Activated CD8-positive, alpha-beta T cell treated with anti-CD3 and anti-CD28 coated beads for 36 hours (primary cell): ENCODE results near the gene CSF2RB. TPM values are rescaled to one million over a fixed set of nuclear protein-coding genes. Genes with fewer than 3 reads are reported as not detected.

Source experiments
- ATAC-seq: fragments of 200-7000 bp; cut with Tn5 transposase; one replicate; pipeline ENCODE4 v1.10.0; 2021; ENCODE audit warnings: mild to moderate bottlenecking, moderate library complexity
- CTCF ChIA-PET: fragments of 350-600 bp; sonication (Branson Sonifier 250); formaldehyde crosslinking; loops from one replicate; lab custom pipeline; 2021; ENCODE audit warnings: antibody characterized with exemption; lab: Charles Lee
- POLR2A ChIA-PET: fragments of 350-600 bp; sonication (Branson Sonifier 250); formaldehyde crosslinking; loops from one replicate; lab custom pipeline; 2021; ENCODE audit warnings: antibody characterized with exemption; lab: Charles Lee
- DNase-seq: peaks from one replicate; pipeline ENCODE4 v3.0.0-alpha.2; 2020
- H3K27ac Mint-ChIP-seq: one replicate; pipeline ENCODE4 v1.8.0; 2021; ENCODE audit warnings: mild to moderate bottlenecking, mixed read lengths
- H3K27me3 Mint-ChIP-seq: one replicate; pipeline ENCODE4 v1.8.0; 2021; ENCODE audit warnings: mixed read lengths
- H3K36me3 Mint-ChIP-seq: one replicate; pipeline ENCODE4 v1.8.0; 2021; ENCODE audit warnings: low read depth, mixed read lengths
- H3K4me1 Mint-ChIP-seq: one replicate; pipeline ENCODE4 v1.8.0; 2021; ENCODE audit warnings: low read depth, mixed read lengths
- H3K4me3 Mint-ChIP-seq: one replicate; pipeline ENCODE4 v1.8.0; 2021; ENCODE audit warnings: mild to moderate bottlenecking, moderate library complexity, mixed read lengths
- H3K9me3 Mint-ChIP-seq: one replicate; pipeline ENCODE4 v1.8.0; 2021; ENCODE audit warnings: mixed read lengths
- CTCF ChIP-seq: fragments of 200-600 bp; IDR thresholded peaks from one replicate; pipeline ENCODE4 v1.8.0; 2022; ENCODE audit warnings: antibody characterized with exemption, mild to moderate bottlenecking
- intact Hi-C: fragments of 100-400 bp; cut with micrococcal nuclease; formaldehyde crosslinking; loops from one replicate; pipeline ENCODE4 v1.10.0; 2022
- total RNA-seq, 2 experiments: library from RNA; stranded (reverse); gene quantifications; one replicate each; pipeline ENCODE4 v1.2.3, GENCODE V29; 2021

CSF2RB gene
- total RNA-seq: under 1 TPM; 0.16 to 0.29 TPM

GRCh38 chr22:36913427-36914389, at the start of gene CSF2RB:
Gene CSF2RB (plus strand): TSS chr22:36913628. CDS start chr22:36922208, 8,580 bp downstream.
- no peaks in the 10 kb centered on the region for H3K36me3 Mint-ChIP-seq
- ATAC-seq (no peak), DNase-seq (no peak)
- no peak for TF ChIP-seq CTCF
- H3K9me3 Mint-ChIP-seq: no peaks in the 10 kb centered on the region
- ChIA-PET CTCF (interaction anchor here (0.8 kb wide), 1 partner anchor 57 kb away, joined by 3 read pairs; no protein-coding TSS in a partner anchor), POLR2A (interaction anchor here (1.0 kb wide), 1 partner anchor 138 kb away, joined by 3 read pairs; the partner anchor contains the start of gene IFT27)
- H3K27me3 Mint-ChIP-seq: peaks cover 15% of the 10 kb centered on the region
- no peaks in the 10 kb centered on the region for H3K4me1 Mint-ChIP-seq
- no peak within 1 kb of the TSS for H3K27ac Mint-ChIP-seq
- no peak within 1 kb of the TSS for H3K4me3 Mint-ChIP-seq
- intact Hi-C loops: no loop called here

- no peaks in the 10 kb centered on the region for H3K36me3 Mint-ChIP-seq
- DNase-seq: no peak
- ATAC-seq: no peak
- POLR2A ChIA-PET: no interaction called here
- peaks cover 36% of the 10 kb centered on the region for H3K4me1 Mint-ChIP-seq
- H3K27ac Mint-ChIP-seq: no peak overlapping the region
- H3K27me3 Mint-ChIP-seq: no peaks in the 10 kb centered on the region
- intact Hi-C loops: no loop called here
- no peaks in the 10 kb centered on the region for H3K9me3 Mint-ChIP-seq
- no peak overlapping the region for H3K4me3 Mint-ChIP-seq
- CTCF ChIA-PET: no interaction called here
- no peak for TF ChIP-seq CTCF
Measured at GRCh38 chr22:36863979-36864378, 49.4 kb upstream of the CSF2RB start.

GRCh38 chr22:36864454-36865215, 48.8 kb upstream of the CSF2RB start:
- ATAC-seq (no peak), DNase-seq (no peak)
- H3K4me3 Mint-ChIP-seq: no peak overlapping the region
- intact Hi-C loops: no loop called here
- H3K9me3 Mint-ChIP-seq: no peaks in the 10 kb centered on the region
- TF ChIP-seq CTCF: no peak
- H3K4me1 Mint-ChIP-seq: peaks cover 36% of the 10 kb centered on the region
- no peak overlapping the region for H3K27ac Mint-ChIP-seq
- H3K27me3 Mint-ChIP-seq: no peaks in the 10 kb centered on the region
- H3K36me3 Mint-ChIP-seq: no peaks in the 10 kb centered on the region
- POLR2A ChIA-PET: no interaction called here
- CTCF ChIA-PET: interaction anchor here (2.4 kb wide), 1 partner anchor 8 kb away, joined by 16 read pairs; no protein-coding TSS in a partner anchor

- Mint-ChIP-seq H3K4me3 (no peak overlapping the region), H3K27me3 (no peaks in the 10 kb centered on the region), H3K9me3 (no peaks in the 10 kb centered on the region), H3K27ac (no peak overlapping the region), H3K36me3 (no peaks in the 10 kb centered on the region), H3K4me1 (peaks cover 30% of the 10 kb centered on the region)
- DNase-seq: no peak
- intact Hi-C loops: no loop called here
- no peak for ATAC-seq
- ChIA-PET CTCF (interaction anchor here (2.4 kb wide), 1 partner anchor 9 kb away, joined by 16 read pairs; no protein-coding TSS in a partner anchor), POLR2A (no interaction called here)
- TF ChIP-seq CTCF: no peak
Measured at GRCh38 chr22:36865346-36865745, 48.1 kb upstream of the CSF2RB start.
